Measurements from ENCODE around the gene SELL.

- TF ChIP-seq, protein P1, sequence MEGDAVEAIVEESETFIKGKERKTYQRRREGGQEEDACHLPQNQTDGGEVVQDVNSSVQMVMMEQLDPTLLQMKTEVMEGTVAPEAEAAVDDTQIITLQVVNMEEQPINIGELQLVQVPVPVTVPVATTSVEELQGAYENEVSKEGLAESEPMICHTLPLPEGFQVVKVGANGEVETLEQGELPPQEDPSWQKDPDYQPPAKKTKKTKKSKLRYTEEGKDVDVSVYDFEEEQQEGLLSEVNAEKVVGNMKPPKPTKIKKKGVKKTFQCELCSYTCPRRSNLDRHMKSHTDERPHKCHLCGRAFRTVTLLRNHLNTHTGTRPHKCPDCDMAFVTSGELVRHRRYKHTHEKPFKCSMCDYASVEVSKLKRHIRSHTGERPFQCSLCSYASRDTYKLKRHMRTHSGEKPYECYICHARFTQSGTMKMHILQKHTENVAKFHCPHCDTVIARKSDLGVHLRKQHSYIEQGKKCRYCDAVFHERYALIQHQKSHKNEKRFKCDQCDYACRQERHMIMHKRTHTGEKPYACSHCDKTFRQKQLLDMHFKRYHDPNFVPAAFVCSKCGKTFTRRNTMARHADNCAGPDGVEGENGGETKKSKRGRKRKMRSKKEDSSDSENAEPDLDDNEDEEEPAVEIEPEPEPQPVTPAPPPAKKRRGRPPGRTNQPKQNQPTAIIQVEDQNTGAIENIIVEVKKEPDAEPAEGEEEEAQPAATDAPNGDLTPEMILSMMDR (tag by site-specific recombination; IDR thresholded peaks at IDR 0.05): no peak
- TF ChIP-seq, protein P2, sequence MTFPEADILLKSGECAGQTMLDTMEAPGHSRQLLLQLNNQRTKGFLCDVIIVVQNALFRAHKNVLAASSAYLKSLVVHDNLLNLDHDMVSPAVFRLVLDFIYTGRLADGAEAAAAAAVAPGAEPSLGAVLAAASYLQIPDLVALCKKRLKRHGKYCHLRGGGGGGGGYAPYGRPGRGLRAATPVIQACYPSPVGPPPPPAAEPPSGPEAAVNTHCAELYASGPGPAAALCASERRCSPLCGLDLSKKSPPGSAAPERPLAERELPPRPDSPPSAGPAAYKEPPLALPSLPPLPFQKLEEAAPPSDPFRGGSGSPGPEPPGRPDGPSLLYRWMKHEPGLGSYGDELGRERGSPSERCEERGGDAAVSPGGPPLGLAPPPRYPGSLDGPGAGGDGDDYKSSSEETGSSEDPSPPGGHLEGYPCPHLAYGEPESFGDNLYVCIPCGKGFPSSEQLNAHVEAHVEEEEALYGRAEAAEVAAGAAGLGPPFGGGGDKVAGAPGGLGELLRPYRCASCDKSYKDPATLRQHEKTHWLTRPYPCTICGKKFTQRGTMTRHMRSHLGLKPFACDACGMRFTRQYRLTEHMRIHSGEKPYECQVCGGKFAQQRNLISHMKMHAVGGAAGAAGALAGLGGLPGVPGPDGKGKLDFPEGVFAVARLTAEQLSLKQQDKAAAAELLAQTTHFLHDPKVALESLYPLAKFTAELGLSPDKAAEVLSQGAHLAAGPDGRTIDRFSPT (tag by site-specific recombination; IDR thresholded peaks at IDR 0.05): no peak
- TF ChIP-seq ZNF544 (tag by site-specific recombination; IDR thresholded peaks at IDR 0.05) (no peak), KLF16 (tag by site-specific recombination; IDR thresholded peaks at IDR 0.05) (no peak), ZNF23 (tag by site-specific recombination; IDR thresholded peaks at IDR 0.05; ENCODE audit: borderline replicate concordance) (no peak), ZNF692 (tag by site-specific recombination; IDR thresholded peaks at IDR 0.05) (no peak), ZNF311 (tag by site-specific recombination; IDR thresholded peaks at IDR 0.05; ENCODE audit: borderline replicate concordance) (no peak)
These were observed 18.6 kb upstream of the SELL start for GRCh38 chr1:169729991-169730390.
